Measurements from ENCODE around the gene EXOC6B. TPM values are rescaled to one million over a fixed set of nuclear protein-coding genes. Genes with fewer than 3 reads are reported as not detected.

Gene EXOC6B
- total RNA-seq, 4 donors from 2014 or later: 14.1 to 107 (median 38.5) TPM

DNA sequence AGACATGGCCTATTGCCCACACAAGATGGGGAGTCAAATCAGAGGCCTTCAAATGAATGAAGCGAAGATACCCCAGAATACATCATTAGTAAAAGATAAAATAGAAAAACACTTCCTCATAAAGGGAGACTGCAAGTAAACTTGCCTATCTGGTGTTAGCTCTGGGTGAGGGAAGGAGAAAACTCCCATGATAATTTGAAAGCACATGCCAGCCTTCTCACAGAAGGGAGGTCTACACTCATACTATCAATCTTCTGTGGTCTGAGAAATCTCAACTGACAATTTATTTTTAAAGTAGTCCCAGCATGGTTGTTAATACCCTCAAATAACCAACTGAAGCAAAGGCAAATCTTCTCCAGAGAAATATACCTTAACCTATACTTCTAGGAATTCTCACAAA, 75.4 kb downstream of the EXOC6B start:
- TF ChIP-seq, protein P1, sequence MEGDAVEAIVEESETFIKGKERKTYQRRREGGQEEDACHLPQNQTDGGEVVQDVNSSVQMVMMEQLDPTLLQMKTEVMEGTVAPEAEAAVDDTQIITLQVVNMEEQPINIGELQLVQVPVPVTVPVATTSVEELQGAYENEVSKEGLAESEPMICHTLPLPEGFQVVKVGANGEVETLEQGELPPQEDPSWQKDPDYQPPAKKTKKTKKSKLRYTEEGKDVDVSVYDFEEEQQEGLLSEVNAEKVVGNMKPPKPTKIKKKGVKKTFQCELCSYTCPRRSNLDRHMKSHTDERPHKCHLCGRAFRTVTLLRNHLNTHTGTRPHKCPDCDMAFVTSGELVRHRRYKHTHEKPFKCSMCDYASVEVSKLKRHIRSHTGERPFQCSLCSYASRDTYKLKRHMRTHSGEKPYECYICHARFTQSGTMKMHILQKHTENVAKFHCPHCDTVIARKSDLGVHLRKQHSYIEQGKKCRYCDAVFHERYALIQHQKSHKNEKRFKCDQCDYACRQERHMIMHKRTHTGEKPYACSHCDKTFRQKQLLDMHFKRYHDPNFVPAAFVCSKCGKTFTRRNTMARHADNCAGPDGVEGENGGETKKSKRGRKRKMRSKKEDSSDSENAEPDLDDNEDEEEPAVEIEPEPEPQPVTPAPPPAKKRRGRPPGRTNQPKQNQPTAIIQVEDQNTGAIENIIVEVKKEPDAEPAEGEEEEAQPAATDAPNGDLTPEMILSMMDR (IDR thresholded peaks at IDR 0.05): no peak
- no peak for TF ChIP-seq POLR2A (IDR thresholded peaks at IDR 0.05)
- H3K36me3 ChIP-seq: no peaks in the 10 kb centered on the region
- intact Hi-C loops (cut with DNase I; ENCODE audit: low total_unique reads): no loop called here
- H3K4me3 ChIP-seq: no peak overlapping the region
- H3K27ac ChIP-seq: no peak overlapping the region
- H3K9me3 ChIP-seq: no peaks in the 10 kb centered on the region
- DNase-seq: no peak
- no peaks in the 10 kb centered on the region for H3K4me1 ChIP-seq
- no peaks in the 10 kb centered on the region for H3K27me3 ChIP-seq

DNA sequence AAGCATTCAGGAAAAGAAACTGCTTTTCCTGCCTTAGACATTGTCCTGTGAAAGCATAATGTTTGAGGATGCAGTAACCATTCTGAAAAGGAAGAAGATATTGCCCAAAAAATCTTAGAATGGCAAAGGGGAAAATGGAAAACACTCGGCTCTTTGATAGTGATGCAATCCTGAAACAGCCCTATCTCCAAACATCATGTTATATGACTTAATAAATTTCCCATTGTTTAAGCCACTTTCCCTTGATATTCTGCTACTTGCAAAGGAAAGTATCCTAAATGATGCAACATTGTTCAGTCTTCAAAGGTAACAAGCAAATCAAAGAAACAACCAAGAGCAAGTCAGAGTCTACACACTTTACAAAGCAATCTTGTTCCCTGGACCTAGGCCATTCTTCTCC, 78.5 kb downstream of the EXOC6B start:
- Histone ChIP-seq H3K27me3 (no peaks in the 10 kb centered on the region), H3K27ac (no peak overlapping the region), H3K9me3 (no peaks in the 10 kb centered on the region), H3K36me3 (no peaks in the 10 kb centered on the region), H3K4me3 (no peak overlapping the region), H3K4me1 (no peaks in the 10 kb centered on the region)
- TF ChIP-seq, protein P1 (IDR thresholded peaks at IDR 0.05): no peak
- TF ChIP-seq POLR2A (IDR thresholded peaks at IDR 0.05): no peak
- intact Hi-C loops (cut with DNase I; ENCODE audit: low total_unique reads): no loop called here
- no peak for DNase-seq

DNA sequence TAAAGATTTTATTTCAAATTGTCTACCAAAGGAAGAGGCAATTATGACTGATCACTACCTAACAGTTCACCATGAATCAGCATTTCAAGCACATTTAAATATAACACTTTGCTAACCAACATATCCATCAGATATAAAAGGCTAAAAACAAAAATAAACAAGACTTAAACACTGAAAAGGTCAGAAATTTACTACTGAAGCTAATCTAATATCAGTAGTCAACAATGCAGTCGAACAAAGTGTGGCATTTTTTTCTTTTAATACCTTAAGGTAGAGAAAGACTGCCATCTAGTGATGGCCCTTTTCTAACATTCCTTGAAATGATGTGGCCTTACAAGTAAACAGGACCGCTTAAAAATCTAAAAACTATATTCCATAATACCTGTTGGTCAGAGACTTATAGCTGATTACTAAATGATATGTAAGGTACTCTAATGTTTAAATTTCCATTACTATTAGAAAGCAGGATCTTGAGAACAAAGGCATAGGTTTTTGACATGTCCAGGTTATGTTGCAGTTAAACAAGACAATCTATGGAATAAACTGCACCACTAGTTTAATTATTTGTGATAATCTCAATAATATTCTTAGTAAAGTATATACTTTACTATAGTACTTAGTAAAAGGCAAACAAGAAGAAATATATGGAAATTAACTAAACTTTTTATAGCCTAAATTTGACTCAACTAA, 80.0 kb downstream of the EXOC6B start:
- Histone ChIP-seq H3K27ac (no peak overlapping the region), H3K4me1 (no peaks in the 10 kb centered on the region), H3K36me3 (no peaks in the 10 kb centered on the region), H3K4me3 (no peak overlapping the region), H3K9me3 (no peaks in the 10 kb centered on the region), H3K27me3 (no peaks in the 10 kb centered on the region)
- no peak for TF ChIP-seq POLR2A (IDR thresholded peaks at IDR 0.05)
- TF ChIP-seq, protein P1 (IDR thresholded peaks at IDR 0.05): peak; percentile 58 to 68 (median 64)
- intact Hi-C loops (cut with DNase I; ENCODE audit: low total_unique reads): no loop called here
- DNase-seq: no peak

DNA sequence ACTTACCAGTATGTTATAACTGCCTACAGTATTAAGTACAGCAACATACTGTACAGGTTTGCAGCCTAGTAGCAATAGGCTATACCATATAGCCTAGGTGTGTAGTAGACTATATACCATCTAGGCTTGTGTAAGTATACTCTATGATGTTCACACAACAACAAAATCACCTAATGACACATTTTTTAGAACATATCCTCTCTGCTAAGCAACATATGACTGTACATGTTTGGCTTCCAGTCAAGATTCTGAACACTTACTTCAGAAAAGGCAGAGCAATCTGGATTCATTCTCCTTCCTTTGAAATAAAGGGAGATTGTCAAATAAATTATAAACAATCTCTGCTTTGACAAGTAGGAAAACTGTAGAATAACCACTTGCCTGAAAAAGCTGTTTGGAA, 81.8 kb downstream of the EXOC6B start:
- H3K4me1 ChIP-seq: no peaks in the 10 kb centered on the region

DNA sequence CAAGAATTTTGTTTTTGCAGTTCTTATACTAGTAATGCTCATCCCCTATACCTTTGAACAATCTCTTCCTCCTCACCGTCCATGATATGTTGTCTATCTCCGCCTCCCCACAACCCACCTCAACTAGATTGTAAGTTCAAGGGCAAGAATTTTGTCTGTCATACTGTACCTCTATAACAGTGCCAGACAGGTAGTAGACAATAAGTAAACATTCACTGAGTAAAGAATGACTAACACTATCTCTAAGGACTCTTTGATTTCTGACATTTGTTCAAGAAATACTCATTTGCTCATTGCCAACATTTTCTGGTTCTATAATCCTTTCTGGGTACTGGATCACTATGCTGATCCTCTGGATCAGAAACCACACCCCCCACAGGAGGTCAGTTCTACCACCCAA, 82.4 kb downstream of the EXOC6B start:
- Histone ChIP-seq H3K27ac (no peak overlapping the region), H3K27me3 (no peaks in the 10 kb centered on the region), H3K36me3 (no peaks in the 10 kb centered on the region), H3K4me3 (no peak overlapping the region), H3K9me3 (no peaks in the 10 kb centered on the region), H3K4me1 (no peaks in the 10 kb centered on the region)
- intact Hi-C loops (cut with DNase I; ENCODE audit: low total_unique reads): no loop called here
- TF ChIP-seq, protein P1 (IDR thresholded peaks at IDR 0.05): no peak
- TF ChIP-seq POLR2A (IDR thresholded peaks at IDR 0.05): no peak
- no peak for DNase-seq

More for the DNA sequence above, 81.8 kb downstream of the EXOC6B start:
- H3K36me3 ChIP-seq: no peaks in the 10 kb centered on the region
- H3K27ac ChIP-seq: no peak overlapping the region
- no peak overlapping the region for H3K4me3 ChIP-seq
- no peak for DNase-seq
- intact Hi-C loops (cut with DNase I; ENCODE audit: low total_unique reads): no loop called here
- H3K27me3 ChIP-seq: no peaks in the 10 kb centered on the region
- no peaks in the 10 kb centered on the region for H3K9me3 ChIP-seq
- no peak for TF ChIP-seq POLR2A (IDR thresholded peaks at IDR 0.05)
